ENCODE measurements around the gene VAV1. TPM values are rescaled to one million over a fixed set of nuclear protein-coding genes. Genes with fewer than 3 reads are reported as not detected.

The VAV1 gene
- total RNA-seq, 1 donor from 2014 or later, result not detected

GRCh38 chr19:6725513-6726231 lies 46.8 kb upstream of the VAV1 start:
- Mint-ChIP-seq H3K27me3 (no peaks in the 10 kb centered on the region), H3K27ac (peak overlapping the region; percentile 86), H3K4me1 (ENCODE audit: low read depth) (peaks cover 25% of the 10 kb centered on the region), H3K4me3 (ENCODE audit: low read depth) (no peak overlapping the region), H3K36me3 (ENCODE audit: insufficient read depth) (peaks cover 4% of the 10 kb centered on the region), H3K9me3 (ENCODE audit: low read depth) (no peaks in the 10 kb centered on the region)
- no peak for DNase-seq (ENCODE audit: low spot score, unreplicated experiment)
- no peak for TF ChIP-seq CTCF (IDR thresholded peaks at IDR 0.05; ENCODE audit: unreplicated experiment)

- no peak for DNase-seq (ENCODE audit: low spot score, unreplicated experiment)
- no peak overlapping the region for H3K4me3 Mint-ChIP-seq (ENCODE audit: low read depth)
- H3K36me3 Mint-ChIP-seq (ENCODE audit: insufficient read depth), result peaks cover 10% of the 10 kb centered on the region
- no peaks in the 10 kb centered on the region for H3K27me3 Mint-ChIP-seq
- peak overlapping the region; percentile 27 for H3K27ac Mint-ChIP-seq
- peaks cover 21% of the 10 kb centered on the region for H3K4me1 Mint-ChIP-seq (ENCODE audit: low read depth)
- H3K9me3 Mint-ChIP-seq (ENCODE audit: low read depth), result no peaks in the 10 kb centered on the region
- no peak for TF ChIP-seq CTCF (IDR thresholded peaks at IDR 0.05; ENCODE audit: unreplicated experiment)
These were observed 44.2 kb upstream of the VAV1 start for GRCh38 chr19:6728346-6728745.

- peaks cover 18% of the 10 kb centered on the region for H3K4me1 Mint-ChIP-seq (ENCODE audit: low read depth)
- no peak for TF ChIP-seq CTCF (IDR thresholded peaks at IDR 0.05; ENCODE audit: unreplicated experiment)
- no peak overlapping the region for H3K4me3 Mint-ChIP-seq (ENCODE audit: low read depth)
- DNase-seq (ENCODE audit: low spot score, unreplicated experiment), result no peak
- peak overlapping the region; percentile 84 for H3K27ac Mint-ChIP-seq
- H3K9me3 Mint-ChIP-seq (ENCODE audit: low read depth), result no peaks in the 10 kb centered on the region
- no peaks in the 10 kb centered on the region for H3K27me3 Mint-ChIP-seq
- H3K36me3 Mint-ChIP-seq (ENCODE audit: insufficient read depth), result peaks cover 10% of the 10 kb centered on the region
These were observed 42.8 kb upstream of the VAV1 start for GRCh38 chr19:6729573-6730152.

GRCh38 chr19:6730153-6730804 lies 42.2 kb upstream of the VAV1 start:
- H3K4me3 Mint-ChIP-seq (ENCODE audit: low read depth), result no peak overlapping the region
- no peak for DNase-seq (ENCODE audit: low spot score, unreplicated experiment)
- no peaks in the 10 kb centered on the region for H3K9me3 Mint-ChIP-seq (ENCODE audit: low read depth)
- peaks cover 13% of the 10 kb centered on the region for H3K4me1 Mint-ChIP-seq (ENCODE audit: low read depth)
- no peak overlapping the region for H3K27ac Mint-ChIP-seq
- H3K27me3 Mint-ChIP-seq, result no peaks in the 10 kb centered on the region
- H3K36me3 Mint-ChIP-seq (ENCODE audit: insufficient read depth), result peaks cover 10% of the 10 kb centered on the region
- no peak for TF ChIP-seq CTCF (IDR thresholded peaks at IDR 0.05; ENCODE audit: unreplicated experiment)

- H3K4me3 Mint-ChIP-seq (ENCODE audit: low read depth), result no peak overlapping the region
- H3K4me1 Mint-ChIP-seq (ENCODE audit: low read depth), result peaks cover 12% of the 10 kb centered on the region
- H3K27ac Mint-ChIP-seq, result no peak overlapping the region
- no peaks in the 10 kb centered on the region for H3K9me3 Mint-ChIP-seq (ENCODE audit: low read depth)
- DNase-seq (ENCODE audit: low spot score, unreplicated experiment), result no peak
- peaks cover 10% of the 10 kb centered on the region for H3K36me3 Mint-ChIP-seq (ENCODE audit: insufficient read depth)
- no peak for TF ChIP-seq CTCF (IDR thresholded peaks at IDR 0.05; ENCODE audit: unreplicated experiment)
- no peaks in the 10 kb centered on the region for H3K27me3 Mint-ChIP-seq
These were observed 41.4 kb upstream of the VAV1 start for GRCh38 chr19:6730941-6731670.

All from progenitor cell of endocrine pancreas (in vitro differentiated cells).